Mesendoderm (in vitro differentiated cells): ENCODE data around the gene SHROOM2.

ENCODE experiments used
- DNase-seq: peaks from one replicate; pipeline ENCODE4 v3.0.0; 2013
- H2AK5ac ChIP-seq: 2 replicates; pipeline ENCODE4 v1.6.1; 2013; ENCODE audit warnings: low read length, inconsistent platforms
- H2BK120ac ChIP-seq: 2 replicates; pipeline ENCODE4 v1.6.1; 2013; ENCODE audit warnings: low read depth, mild to moderate bottlenecking, low read length, moderate library complexity, mixed read lengths
- H2BK15ac ChIP-seq: replicated peaks from 2 replicates; pipeline ENCODE4 v1.6.1; 2013; ENCODE audit warnings: low read depth, mild to moderate bottlenecking, moderate library complexity
- H2BK5ac ChIP-seq: 2 replicates; pipeline ENCODE4 v1.6.1; 2013; ENCODE audit warnings: low read length, inconsistent platforms
- H3K18ac ChIP-seq: 2 replicates; pipeline ENCODE4 v1.6.1; 2013; ENCODE audit warnings: mild to moderate bottlenecking, low read length, mixed read lengths
- H3K23ac ChIP-seq: one replicate; pipeline ENCODE4 v1.6.1; 2013; ENCODE audit warnings: low read length
- H3K27ac ChIP-seq: 2 replicates; pipeline ENCODE4 v1.5.1; 2013; ENCODE audit warnings: low read depth, mild to moderate bottlenecking, inconsistent platforms, low read length, moderate library complexity
- H3K27me3 ChIP-seq: 2 replicates; pipeline ENCODE4 v1.6.1; 2013; ENCODE audit warnings: low read length, control low read depth, mild to moderate bottlenecking, inconsistent platforms; ENCODE audit not compliant: insufficient read depth, poor library complexity
- H3K36me3 ChIP-seq: 2 replicates; pipeline ENCODE4 v1.6.1; 2013; ENCODE audit warnings: low read length, inconsistent platforms; ENCODE audit not compliant: control insufficient read depth, insufficient read depth
- H3K4ac ChIP-seq: one replicate; pipeline ENCODE4 v1.6.1; 2013; ENCODE audit warnings: low read depth, mild to moderate bottlenecking, low read length, moderate library complexity
- H3K4me1 ChIP-seq: 2 replicates; pipeline ENCODE4 v1.6.1; 2013; ENCODE audit warnings: low read depth, low read length, inconsistent platforms; ENCODE audit not compliant: control insufficient read depth
- H3K4me2 ChIP-seq: 2 replicates; pipeline ENCODE4 v1.6.1; 2013; ENCODE audit warnings: low read length
- H3K4me3 ChIP-seq: 2 replicates; pipeline ENCODE4 v1.5.1; 2013; ENCODE audit warnings: mild to moderate bottlenecking, low read length
- H3K56ac ChIP-seq: one replicate; pipeline ENCODE4 v1.6.1; 2013; ENCODE audit warnings: low read length
- H3K79me1 ChIP-seq: 2 replicates; pipeline ENCODE4 v1.6.1; 2013; ENCODE audit warnings: low read length, inconsistent platforms
- H3K79me2 ChIP-seq: 2 replicates; pipeline ENCODE4 v1.6.1; 2013; ENCODE audit warnings: mild to moderate bottlenecking, low read length; ENCODE audit not compliant: control insufficient read depth, insufficient read depth
- H3K9ac ChIP-seq: 2 replicates; pipeline ENCODE4 v1.6.1; 2013; ENCODE audit warnings: low read length, inconsistent platforms
- H4K5ac ChIP-seq: one replicate; pipeline ENCODE4 v1.6.1; 2013; ENCODE audit warnings: low read length
- H4K8ac ChIP-seq: one replicate; pipeline ENCODE4 v1.6.1; 2013; ENCODE audit warnings: low read depth, mild to moderate bottlenecking, control low read depth, low read length, moderate library complexity
- WGBS: extraction: QIAGEN DNeasy Blood & Tissue Kit; methylation state at CpG from one replicate; pipeline ENCODE4 v1.1.7; 2013; ENCODE audit warnings: low lambda C conversion rate, missing lambda C conversion rate; ENCODE audit not compliant: insufficient coverage; ENCODE audit errors: extremely low coverage; 5-methylcytosine and 5-hydroxymethylcytosine counted together

SHROOM2 gene

DNA sequence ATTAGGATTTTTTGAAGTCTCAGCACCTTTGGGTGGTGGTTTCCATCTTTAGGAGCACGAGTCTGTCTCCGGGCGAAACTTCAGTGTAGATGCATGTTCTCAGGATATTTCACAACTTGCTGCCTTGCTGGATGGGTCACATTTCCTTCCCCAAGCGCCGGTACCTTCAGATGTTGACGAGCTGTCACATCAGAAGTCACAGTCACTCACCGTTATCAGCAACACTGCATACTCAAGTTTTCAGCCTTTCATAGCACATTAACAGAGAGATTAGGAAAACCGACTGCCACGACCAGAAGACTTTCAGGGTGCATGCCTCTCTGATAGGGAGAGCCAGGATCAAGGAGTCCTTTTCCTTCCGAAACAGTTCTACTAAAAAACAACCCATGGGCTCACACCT lies 77.8 kb downstream of the SHROOM2 start:
- H3K27me3 ChIP-seq: no peaks in the 10 kb centered on the region
- no peak overlapping the region for H4K5ac ChIP-seq
- H2BK15ac ChIP-seq: no peak overlapping the region
- H3K56ac ChIP-seq: no peak overlapping the region
- H3K27ac ChIP-seq: no peak overlapping the region
- H2BK120ac ChIP-seq: no peak overlapping the region
- peak; percentile 84 for DNase-seq
- H2AK5ac ChIP-seq: no peak overlapping the region
- no peak overlapping the region for H3K4me2 ChIP-seq
- H3K9ac ChIP-seq: no peak overlapping the region
- H3K36me3 ChIP-seq: no peaks in the 10 kb centered on the region
- no peaks in the 10 kb centered on the region for H3K4me1 ChIP-seq
- H3K23ac ChIP-seq: no peak overlapping the region
- no peak overlapping the region for H3K4ac ChIP-seq
- no peaks in the 10 kb centered on the region for H3K79me1 ChIP-seq
- no peaks in the 10 kb centered on the region for H3K79me2 ChIP-seq
- H3K18ac ChIP-seq: no peak overlapping the region
- H2BK5ac ChIP-seq: no peak overlapping the region
- no CpG with 5 or more reads among the region's 10 CpGs for WGBS
- no peak overlapping the region for H4K8ac ChIP-seq
- H3K4me3 ChIP-seq: no peak overlapping the region

DNA sequence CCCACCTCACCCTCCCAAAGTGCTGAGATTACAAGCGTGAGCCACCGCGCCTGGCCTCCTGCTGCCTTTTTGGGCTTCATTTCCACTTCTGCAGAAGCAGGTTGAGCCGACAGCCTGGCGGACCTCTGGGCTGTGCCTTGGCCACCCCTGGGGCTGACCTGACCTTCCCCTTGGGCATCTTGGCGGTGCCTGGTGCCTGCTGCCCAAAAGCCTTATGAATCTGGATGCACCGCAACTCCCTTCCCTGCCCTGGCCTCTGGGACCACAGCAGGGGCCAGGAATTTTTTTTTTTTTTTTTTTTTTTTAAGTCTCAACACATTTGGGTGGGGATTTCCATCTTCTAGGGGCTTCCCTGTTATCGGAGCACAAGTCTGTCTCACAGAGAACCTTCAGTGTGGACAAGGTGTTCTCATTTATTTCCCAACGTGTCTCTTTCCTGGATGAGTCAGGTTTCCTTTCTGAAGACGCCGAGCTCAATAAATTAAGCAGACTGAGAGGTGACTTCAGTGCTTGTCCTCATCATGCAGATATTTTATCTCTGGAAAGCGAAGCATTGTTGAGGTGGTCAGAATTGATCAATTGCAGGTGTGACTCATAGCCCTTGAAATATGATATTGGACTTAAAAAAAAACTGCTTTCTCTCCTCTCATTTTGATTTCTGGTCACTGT lies 79.7 kb downstream of the SHROOM2 start:
- no peak overlapping the region for H3K23ac ChIP-seq
- H3K4me2 ChIP-seq: no peak overlapping the region
- peak; percentile 48 for DNase-seq
- no peak overlapping the region for H2AK5ac ChIP-seq
- WGBS: no CpG with 5 or more reads among the region's 12 CpGs
- H3K4me3 ChIP-seq: no peak overlapping the region
- H3K18ac ChIP-seq: peak overlapping the region; percentile 94
- no peak overlapping the region for H4K5ac ChIP-seq
- H2BK15ac ChIP-seq: no peak overlapping the region
- H3K27me3 ChIP-seq: no peaks in the 10 kb centered on the region
- H3K4me1 ChIP-seq: no peaks in the 10 kb centered on the region
- no peak overlapping the region for H2BK5ac ChIP-seq
- H3K79me2 ChIP-seq: no peaks in the 10 kb centered on the region
- H3K36me3 ChIP-seq: no peaks in the 10 kb centered on the region
- no peak overlapping the region for H3K4ac ChIP-seq
- no peak overlapping the region for H3K27ac ChIP-seq
- no peak overlapping the region for H3K56ac ChIP-seq
- no peak overlapping the region for H3K9ac ChIP-seq
- no peak overlapping the region for H4K8ac ChIP-seq
- H2BK120ac ChIP-seq: no peak overlapping the region
- no peaks in the 10 kb centered on the region for H3K79me1 ChIP-seq

DNA sequence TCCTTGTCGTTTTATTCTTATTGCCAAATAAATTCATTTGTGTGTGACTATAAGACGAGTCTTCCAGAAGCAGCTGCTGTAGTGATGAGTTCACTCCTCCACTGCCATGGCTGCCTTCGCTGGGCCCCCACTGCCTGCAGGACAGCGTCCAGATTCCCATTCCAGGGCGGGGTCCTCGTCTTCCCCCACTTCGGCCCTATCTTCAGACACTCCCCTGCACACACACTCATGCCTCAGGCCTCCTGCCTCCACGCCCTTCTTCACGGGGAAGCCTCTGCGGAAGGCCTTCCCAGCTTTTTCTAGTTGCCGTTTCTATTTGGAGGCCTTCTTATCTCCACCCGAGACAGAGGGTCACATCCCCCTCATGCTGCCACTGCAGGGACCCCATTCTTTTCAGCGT lies 80.4 kb downstream of the SHROOM2 start:
- no peak overlapping the region for H3K4me2 ChIP-seq
- no peak overlapping the region for H2BK120ac ChIP-seq
- H4K8ac ChIP-seq: no peak overlapping the region
- peak overlapping the region; percentile 56 for H3K56ac ChIP-seq
- H3K27me3 ChIP-seq: no peaks in the 10 kb centered on the region
- DNase-seq: no peak
- no peaks in the 10 kb centered on the region for H3K79me1 ChIP-seq
- H3K4ac ChIP-seq: no peak overlapping the region
- no peak overlapping the region for H3K9ac ChIP-seq
- H2BK5ac ChIP-seq: no peak overlapping the region
- H3K27ac ChIP-seq: no peak overlapping the region
- H4K5ac ChIP-seq: no peak overlapping the region
- no peak overlapping the region for H3K4me3 ChIP-seq
- H3K18ac ChIP-seq: no peak overlapping the region
- no peak overlapping the region for H2BK15ac ChIP-seq
- no CpG with 5 or more reads among the region's 13 CpGs for WGBS
- no peak overlapping the region for H2AK5ac ChIP-seq
- H3K4me1 ChIP-seq: no peaks in the 10 kb centered on the region
- no peak overlapping the region for H3K23ac ChIP-seq
- no peaks in the 10 kb centered on the region for H3K79me2 ChIP-seq
- H3K36me3 ChIP-seq: no peaks in the 10 kb centered on the region

DNA sequence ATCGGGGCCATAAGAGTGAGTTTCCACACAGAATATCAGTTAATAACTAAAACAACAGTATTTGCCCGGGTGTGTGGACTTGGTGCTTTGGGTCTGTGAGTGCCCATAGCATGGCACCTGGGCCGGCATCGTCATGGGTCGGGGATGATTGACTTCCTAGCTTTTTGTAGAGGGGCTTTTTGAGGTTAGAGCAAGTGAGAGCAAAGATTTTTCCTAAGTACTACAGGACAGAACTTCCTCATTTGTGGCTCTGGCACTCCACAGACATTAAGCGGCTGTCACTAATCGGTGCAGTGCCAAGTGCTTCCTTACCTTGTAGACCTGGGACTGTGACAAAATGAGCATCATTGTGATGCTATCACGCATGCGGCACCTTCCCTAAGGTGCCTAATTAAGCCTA lies 81.0 kb downstream of the SHROOM2 start:
- H3K79me2 ChIP-seq: no peaks in the 10 kb centered on the region
- no peak overlapping the region for H2BK120ac ChIP-seq
- H3K27ac ChIP-seq: no peak overlapping the region
- H3K18ac ChIP-seq: no peak overlapping the region
- H3K23ac ChIP-seq: no peak overlapping the region
- no peak for DNase-seq
- no peak overlapping the region for H2BK15ac ChIP-seq
- WGBS: no CpG with 5 or more reads among the region's 9 CpGs
- H3K4me3 ChIP-seq: no peak overlapping the region
- H2AK5ac ChIP-seq: no peak overlapping the region
- no peaks in the 10 kb centered on the region for H3K79me1 ChIP-seq
- H3K4me2 ChIP-seq: no peak overlapping the region
- H3K9ac ChIP-seq: no peak overlapping the region
- no peaks in the 10 kb centered on the region for H3K36me3 ChIP-seq
- H4K8ac ChIP-seq: no peak overlapping the region
- H2BK5ac ChIP-seq: no peak overlapping the region
- H3K56ac ChIP-seq: no peak overlapping the region
- H3K4me1 ChIP-seq: no peaks in the 10 kb centered on the region
- H3K27me3 ChIP-seq: no peaks in the 10 kb centered on the region
- H3K4ac ChIP-seq: no peak overlapping the region
- no peak overlapping the region for H4K5ac ChIP-seq

DNA sequence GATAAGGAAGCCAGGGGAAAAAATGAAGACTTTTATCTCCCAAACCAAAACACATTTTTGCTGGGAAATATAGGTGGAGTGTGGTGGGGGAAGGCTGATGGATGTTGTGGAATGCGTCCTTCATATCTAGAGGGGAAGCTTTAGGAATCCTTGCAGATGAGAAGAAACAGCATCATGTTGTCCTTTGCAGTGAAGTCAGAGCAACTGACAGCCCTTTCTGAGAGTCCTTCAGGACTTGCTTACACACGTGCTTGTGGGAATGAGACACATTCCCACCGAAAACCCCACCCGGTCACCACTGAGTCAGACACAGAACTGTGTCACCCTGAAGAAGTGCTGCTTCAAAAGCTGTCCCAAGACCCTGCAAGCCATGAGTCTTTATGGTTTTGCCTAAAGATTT lies 81.5 kb downstream of the SHROOM2 start:
- Histone ChIP-seq H3K4me1 (no peaks in the 10 kb centered on the region), H2BK5ac (no peak overlapping the region), H2BK15ac (no peak overlapping the region), H3K27ac (no peak overlapping the region), H3K36me3 (no peaks in the 10 kb centered on the region), H2BK120ac (no peak overlapping the region), H3K27me3 (no peaks in the 10 kb centered on the region), H4K8ac (no peak overlapping the region), H3K4me3 (no peak overlapping the region), H2AK5ac (no peak overlapping the region), H3K79me2 (no peaks in the 10 kb centered on the region), H4K5ac (no peak overlapping the region), H3K4ac (no peak overlapping the region), H3K4me2 (no peak overlapping the region), H3K23ac (no peak overlapping the region), H3K9ac (no peak overlapping the region), H3K56ac (no peak overlapping the region), H3K79me1 (no peaks in the 10 kb centered on the region), H3K18ac (no peak overlapping the region)
- WGBS: no CpG with 5 or more reads among the region's 4 CpGs
- DNase-seq: no peak

DNA sequence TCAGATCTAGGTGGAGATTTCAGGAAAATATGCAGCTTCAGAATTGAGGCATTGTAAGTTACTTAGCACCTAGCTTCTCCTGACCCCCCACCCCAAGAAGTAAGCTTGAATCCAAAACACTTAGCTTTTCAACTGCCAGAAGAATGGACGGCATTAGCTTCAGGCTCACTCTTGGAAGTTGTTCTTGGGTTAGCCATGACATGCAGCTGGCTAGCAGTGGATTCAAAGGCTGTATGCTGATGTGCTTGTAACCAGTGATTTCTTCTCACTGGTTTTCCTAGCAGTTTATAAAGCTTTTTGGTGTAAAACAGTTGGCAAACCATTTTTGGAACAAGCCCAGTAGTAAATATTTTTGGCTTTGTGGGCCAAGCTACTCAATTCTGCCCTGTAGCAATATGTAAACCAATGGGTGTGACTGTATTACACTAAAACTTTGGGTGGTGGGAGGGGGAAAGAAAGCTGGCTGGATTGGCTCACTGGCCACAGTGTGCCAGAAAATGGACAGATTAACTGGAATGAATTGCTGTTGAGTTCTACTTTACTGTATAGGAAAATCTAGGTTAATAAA lies 85.6 kb downstream of the SHROOM2 start:
- no peaks in the 10 kb centered on the region for H3K79me2 ChIP-seq
- H3K4me3 ChIP-seq: no peak overlapping the region
- H3K23ac ChIP-seq: no peak overlapping the region
- no peak overlapping the region for H3K56ac ChIP-seq
- no peak overlapping the region for H2BK5ac ChIP-seq
- no peak for DNase-seq
- H2BK120ac ChIP-seq: no peak overlapping the region
- no peak overlapping the region for H4K5ac ChIP-seq
- H3K79me1 ChIP-seq: no peaks in the 10 kb centered on the region
- no peak overlapping the region for H4K8ac ChIP-seq
- H3K36me3 ChIP-seq: no peaks in the 10 kb centered on the region
- H3K18ac ChIP-seq: no peak overlapping the region
- H3K4me2 ChIP-seq: no peak overlapping the region
- H3K4ac ChIP-seq: no peak overlapping the region
- no peak overlapping the region for H3K9ac ChIP-seq
- no CpG with 5 or more reads among the region's 1 CpG for WGBS
- no peaks in the 10 kb centered on the region for H3K27me3 ChIP-seq
- no peak overlapping the region for H3K27ac ChIP-seq
- no peak overlapping the region for H2BK15ac ChIP-seq
- no peak overlapping the region for H2AK5ac ChIP-seq
- H3K4me1 ChIP-seq: no peaks in the 10 kb centered on the region
